Right lobe of liver (tissue), 6 donors: ENCODE data around the gene ITPR2. TPM values are rescaled to one million over a fixed set of nuclear protein-coding genes. Genes with fewer than 3 reads are reported as not detected.
A peak's percentile ranks its signal among the peaks of the same experiment; 100 is the strongest.

Experiments
- ATAC-seq, 4 donors: fragments of 200-7000 bp; cut with Tn5 transposase; one replicate each; pipeline ENCODE4 v1.9.1; 2020; ENCODE audit warnings: mild to moderate bottlenecking in 4 of 4, moderate library complexity in 4 of 4
- DNase-seq, 3 donors: peaks; one replicate each; pipeline ENCODE4 v3.0.0-alpha.2; 2020
- H3K27ac ChIP-seq, 3 donors: fragments of 200-600 bp; one replicate each; pipeline ENCODE4 v1.8.0; 2022
- H3K27me3 ChIP-seq, 2 donors: fragments of 200-600 bp; one replicate each; pipeline ENCODE4 v1.8.0; 2022
- H3K36me3 ChIP-seq, 4 donors: fragments of 200-600 bp; sonication (generic) in 1 of 4; one replicate each; pipeline versions ENCODE4 v1.5.1 to v1.8.0; 2017 to 2022; ENCODE audit warnings: control low read depth in 1 of 4
- H3K4me1 ChIP-seq, 4 donors: fragments of 200-600 bp; sonication (generic) in 1 of 4; one replicate each; pipeline versions ENCODE4 v1.5.1 to v1.8.0; 2017 to 2022; ENCODE audit warnings: control low read depth in 1 of 4
- H3K4me3 ChIP-seq, 3 donors: fragments of 200-600 bp; one replicate each; pipeline ENCODE4 v1.8.0; 2022
- H3K9me3 ChIP-seq, 4 donors: fragments of 200-600 bp; sonication (generic) in 1 of 4; one replicate each; pipeline versions ENCODE4 v1.5.1 to v1.8.0; 2017 to 2022; ENCODE audit warnings: control low read depth in 1 of 4
- CTCF ChIP-seq, 4 donors: fragments of 200-600 bp in 3 of 4; fragments of 450-650 bp in 1 of 4; IDR thresholded peaks; one replicate each; pipeline versions ENCODE4 v1.5.1 to v1.8.0; 2016 to 2022; ENCODE audit warnings: antibody characterized with exemption in 4 of 4, mild to moderate bottlenecking in 2 of 4
- POLR2A ChIP-seq: fragments of 450-650 bp; IDR thresholded peaks from one replicate; pipeline ENCODE4 v1.6.1; 2017; ENCODE audit warnings: antibody characterized with exemption, mild to moderate bottlenecking
- WGBS: methylation state at CpG from one replicate; pipeline ENCODE4 v1.1.6; 2018; ENCODE audit warnings: low coverage, low lambda C conversion rate; ENCODE audit not compliant: insufficient coverage; ENCODE audit errors: missing lambda C conversion rate; 5-methylcytosine and 5-hydroxymethylcytosine counted together
- intact Hi-C, 2 donors: fragments of 100-400 bp; cut with DNase I; formaldehyde crosslinking; loops; one replicate each; pipeline versions ENCODE4 v1.11.2 to v1.14.1; 2022
- total RNA-seq, 6 experiments: library from RNA; depleted of rRNA in 2 of 6; stranded (reverse); fragments of >200 nt in 2 of 6; fragmentation: NEBNext Ultra II Directional in 3 of 6; extraction: Animal tissue kit (Norgen Biotek cat#: 25700) in 3 of 6; gene quantifications; one replicate each; pipeline versions ENCODE4 v1.1.0 to v1.2.4, GENCODE V29; 2016 to 2023
- donor health status: DM: no; HTN: yes; CAD: no.
- donor health status: DM: no; HTN: no; CAD: no.
- donor health status: DM: no; HTN: no; CAD: no.
- donor health status: DM: no; HTN: yes; CAD: no.
- donor health status: DM: no; HTN: yes; CAD: no.

ITPR2 gene
- total RNA-seq, 6 experiments from 2014 or later = 39.3 to 114 (median 57.2) TPM

- Histone ChIP-seq H3K27me3 (no peaks in the 10 kb centered on the region), H3K36me3 (peaks cover 0 to 57% (median 4%) of the 10 kb centered on the region in 4 donors), H3K27ac (no peak overlapping the region), H3K9me3 (no peaks in the 10 kb centered on the region), H3K4me1 (peaks cover 0 to 4% (median 0%) of the 10 kb centered on the region in 4 donors), H3K4me3 (no peak overlapping the region)
- intact Hi-C loops = no loop called here
- ATAC-seq (no peak), DNase-seq (no peak)
- 88% methylated on average over 5 of the region's 5 CpGs for WGBS
- TF ChIP-seq CTCF (IDR thresholded peaks at IDR 0.05) (no peak), POLR2A (no peak)
Measured at GRCh38 chr12:26711072-26711471, 121.9 kb downstream of the ITPR2 start.

DNA sequence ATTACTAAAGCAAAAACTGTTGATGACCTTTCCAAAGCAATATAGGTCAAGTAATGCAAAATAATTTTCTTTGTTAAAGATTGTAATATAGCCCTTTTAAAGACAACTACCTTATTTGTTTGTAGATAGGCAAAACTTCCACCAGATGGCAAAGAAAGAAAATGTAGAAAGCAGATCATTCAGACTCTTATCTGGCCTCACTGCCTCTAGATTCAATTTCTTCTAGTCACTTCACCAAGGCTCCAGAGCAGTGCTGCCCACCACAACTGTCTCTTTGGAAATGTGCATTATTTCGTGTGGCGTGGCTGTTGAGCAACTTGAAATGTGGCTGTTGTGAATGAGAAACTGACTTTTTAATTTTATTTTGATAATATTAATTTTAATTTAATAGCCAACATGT, 127.1 kb downstream of the ITPR2 start:
- 86% methylated on average over 2 of the region's 2 CpGs for WGBS
- TF ChIP-seq CTCF (IDR thresholded peaks at IDR 0.05) = no peak
- no peak for TF ChIP-seq POLR2A

GRCh38 chr12:26704684-26705460, 128.1 kb downstream of the ITPR2 start:
- no peak for TF ChIP-seq POLR2A
- no peak for TF ChIP-seq CTCF (IDR thresholded peaks at IDR 0.05)

More for the DNA sequence above, 127.1 kb downstream of the ITPR2 start:
- intact Hi-C loops = no loop called here
- Histone ChIP-seq H3K27me3 (no peaks in the 10 kb centered on the region), H3K27ac (no peak overlapping the region), H3K4me3 (no peak overlapping the region), H3K4me1 (peaks cover 0 to 22% (median 4%) of the 10 kb centered on the region in 4 donors), H3K36me3 (peaks cover 0 to 20% (median 0%) of the 10 kb centered on the region in 4 donors), H3K9me3 (no peaks in the 10 kb centered on the region)
- DNase-seq = no peak
- no peak for ATAC-seq

GRCh38 chr12:26704214-26704613, 128.8 kb downstream of the ITPR2 start:
- Histone ChIP-seq H3K4me1 (peaks cover 0 to 22% (median 4%) of the 10 kb centered on the region in 4 donors), H3K27ac (peak overlapping the region in 2 of 3 donors; percentile 6 to 9), H3K36me3 (peaks cover 0 to 9% (median 0%) of the 10 kb centered on the region in 4 donors), H3K27me3 (no peaks in the 10 kb centered on the region), H3K4me3 (no peak overlapping the region), H3K9me3 (no peaks in the 10 kb centered on the region)
- intact Hi-C loops = no loop called here
- 32% methylated on average over 1 of the region's 1 CpG for WGBS
- TF ChIP-seq POLR2A (no peak), CTCF (IDR thresholded peaks at IDR 0.05) (no peak)
- DNase-seq (no peak), ATAC-seq (peak in 1 of 4 donors; percentile 52)

More at GRCh38 chr12:26704684-26705460, 128.1 kb downstream of the ITPR2 start:
- intact Hi-C loops = no loop called here
- Histone ChIP-seq H3K9me3 (no peaks in the 10 kb centered on the region), H3K4me1 (peaks cover 0 to 22% (median 4%) of the 10 kb centered on the region in 4 donors), H3K27ac (peak overlapping the region in 2 of 3 donors; percentile 9 to 14), H3K4me3 (no peak overlapping the region), H3K36me3 (peaks cover 0 to 11% (median 0%) of the 10 kb centered on the region in 4 donors), H3K27me3 (no peaks in the 10 kb centered on the region)
- WGBS = 11% methylated on average over 2 of the region's 2 CpGs
- DNase-seq (no peak), ATAC-seq (peak; percentile 69 to 75 (median 72))
